SU-DHL-6 (cell line): ENCODE data around the gene FMO4.

Experiments
- EZH2phosphoT487 ChIP-seq: fragments of 200-600 bp; sonication (generic), shearing (Covaris generic); conservative IDR thresholded peaks from 2 replicates; pipeline ENCODE4 v1.6.1; 2018; ENCODE audit warnings: mild to moderate bottlenecking, antibody characterized with exemption, low read length, moderate library complexity, mixed read lengths
- TF ChIP-seq, protein P1 (sequence below): fragments of 200-600 bp; sonication (generic); IDR thresholded peaks from one replicate; pipeline ENCODE4 v1.5.1; 2017; ENCODE audit warnings: antibody characterized with exemption, mild to moderate bottlenecking, low read length, moderate library complexity; ENCODE audit not compliant: insufficient read depth, poor library complexity, severe bottlenecking

DNA sequence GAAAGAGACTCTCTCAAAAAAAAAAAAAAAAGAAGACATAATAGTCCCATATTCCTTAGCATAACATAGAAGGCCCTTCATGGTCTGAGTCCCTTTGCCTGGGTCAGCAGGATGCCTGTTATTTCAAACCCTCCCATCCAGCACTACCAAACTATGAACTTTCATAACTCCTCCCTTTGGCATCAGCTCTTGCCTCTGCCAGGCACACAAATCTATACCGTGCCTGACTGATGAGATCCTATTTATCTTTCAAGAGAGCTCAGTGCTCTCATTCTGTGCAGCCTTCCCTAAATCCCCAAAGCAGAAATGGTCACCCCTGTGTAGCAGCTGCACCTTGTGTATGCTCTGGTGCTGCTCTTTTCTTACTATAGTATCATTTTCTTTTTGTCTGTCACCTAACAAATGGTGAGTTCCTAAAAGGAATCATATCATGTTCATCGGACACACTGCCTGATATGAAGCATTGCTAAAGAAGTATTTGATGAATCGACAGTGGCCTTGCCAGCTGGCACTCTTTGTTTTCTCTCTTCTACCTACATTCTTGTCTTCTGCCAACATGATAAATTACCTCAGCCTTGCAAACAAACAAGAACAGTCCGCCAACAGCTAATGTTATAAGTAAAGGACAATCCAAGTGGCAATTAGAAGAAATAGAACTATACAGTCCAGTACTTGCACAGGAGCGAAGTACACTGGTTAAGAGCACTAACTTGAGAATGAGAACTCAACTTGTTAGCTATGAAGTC lies 29.9 kb downstream of the FMO4 start:
- TF ChIP-seq, protein P1, sequence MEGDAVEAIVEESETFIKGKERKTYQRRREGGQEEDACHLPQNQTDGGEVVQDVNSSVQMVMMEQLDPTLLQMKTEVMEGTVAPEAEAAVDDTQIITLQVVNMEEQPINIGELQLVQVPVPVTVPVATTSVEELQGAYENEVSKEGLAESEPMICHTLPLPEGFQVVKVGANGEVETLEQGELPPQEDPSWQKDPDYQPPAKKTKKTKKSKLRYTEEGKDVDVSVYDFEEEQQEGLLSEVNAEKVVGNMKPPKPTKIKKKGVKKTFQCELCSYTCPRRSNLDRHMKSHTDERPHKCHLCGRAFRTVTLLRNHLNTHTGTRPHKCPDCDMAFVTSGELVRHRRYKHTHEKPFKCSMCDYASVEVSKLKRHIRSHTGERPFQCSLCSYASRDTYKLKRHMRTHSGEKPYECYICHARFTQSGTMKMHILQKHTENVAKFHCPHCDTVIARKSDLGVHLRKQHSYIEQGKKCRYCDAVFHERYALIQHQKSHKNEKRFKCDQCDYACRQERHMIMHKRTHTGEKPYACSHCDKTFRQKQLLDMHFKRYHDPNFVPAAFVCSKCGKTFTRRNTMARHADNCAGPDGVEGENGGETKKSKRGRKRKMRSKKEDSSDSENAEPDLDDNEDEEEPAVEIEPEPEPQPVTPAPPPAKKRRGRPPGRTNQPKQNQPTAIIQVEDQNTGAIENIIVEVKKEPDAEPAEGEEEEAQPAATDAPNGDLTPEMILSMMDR: no peak
- no peak for TF ChIP-seq EZH2phosphoT487
